Erythroblast (primary cell): ENCODE measurements around the gene RNF39.

Experiments
- GATA1 ChIP-seq: IDR thresholded peaks from 2 replicates; pipeline ENCODE4 v1.6.1; 2011; ENCODE audit warnings: low read depth, mild to moderate bottlenecking, control low read depth, low read length, moderate library complexity
- POLR2A ChIP-seq: IDR thresholded peaks from 2 replicates; pipeline ENCODE4 v1.6.1; 2011; ENCODE audit warnings: mild to moderate bottlenecking, low read length

DNA sequence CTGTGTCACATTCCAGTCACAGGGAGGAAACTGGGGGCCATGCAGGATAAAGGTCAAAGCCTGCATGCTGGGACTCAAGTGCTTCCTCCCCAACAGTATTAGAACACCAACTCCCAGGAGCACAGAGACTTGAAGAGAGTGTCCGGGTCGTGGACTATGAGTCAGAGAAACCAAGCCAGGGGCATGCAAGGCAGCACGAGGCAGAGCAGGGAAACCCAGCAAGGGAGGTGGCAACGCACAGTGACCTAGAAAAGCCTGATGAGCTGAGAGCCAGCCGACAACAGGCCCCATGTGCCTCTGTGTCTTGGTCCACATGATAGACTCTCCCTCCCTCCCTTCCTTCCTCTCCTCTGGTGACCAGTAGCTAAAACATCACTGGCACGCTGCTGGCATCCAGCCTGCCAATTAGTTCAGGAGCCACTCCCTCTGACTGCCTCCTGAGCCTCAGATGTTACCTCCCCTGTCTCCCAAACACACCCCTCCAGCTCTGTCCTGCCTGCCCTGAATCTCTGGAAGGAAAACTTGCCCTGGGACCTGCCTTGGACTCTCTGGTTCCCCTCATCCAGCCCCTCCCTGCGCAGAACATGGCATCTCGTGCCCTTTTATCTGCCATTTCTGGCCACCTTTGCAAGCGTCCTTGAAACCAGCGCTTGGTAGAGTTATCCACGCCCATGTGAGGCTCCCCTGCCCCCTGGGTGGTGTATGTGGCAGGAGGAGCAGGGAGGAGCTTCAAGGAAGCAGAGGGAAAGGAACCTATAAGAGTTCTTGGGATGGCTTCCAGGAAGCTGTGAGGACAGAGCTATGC, 16.2 kb upstream of the RNF39 start:
- no peak for TF ChIP-seq POLR2A
- TF ChIP-seq GATA1: no peak
